ENCODE measurements around the gene COL18A1.
A peak's percentile ranks its signal among the peaks of the same experiment; 100 is the strongest.

Gene COL18A1

DNA sequence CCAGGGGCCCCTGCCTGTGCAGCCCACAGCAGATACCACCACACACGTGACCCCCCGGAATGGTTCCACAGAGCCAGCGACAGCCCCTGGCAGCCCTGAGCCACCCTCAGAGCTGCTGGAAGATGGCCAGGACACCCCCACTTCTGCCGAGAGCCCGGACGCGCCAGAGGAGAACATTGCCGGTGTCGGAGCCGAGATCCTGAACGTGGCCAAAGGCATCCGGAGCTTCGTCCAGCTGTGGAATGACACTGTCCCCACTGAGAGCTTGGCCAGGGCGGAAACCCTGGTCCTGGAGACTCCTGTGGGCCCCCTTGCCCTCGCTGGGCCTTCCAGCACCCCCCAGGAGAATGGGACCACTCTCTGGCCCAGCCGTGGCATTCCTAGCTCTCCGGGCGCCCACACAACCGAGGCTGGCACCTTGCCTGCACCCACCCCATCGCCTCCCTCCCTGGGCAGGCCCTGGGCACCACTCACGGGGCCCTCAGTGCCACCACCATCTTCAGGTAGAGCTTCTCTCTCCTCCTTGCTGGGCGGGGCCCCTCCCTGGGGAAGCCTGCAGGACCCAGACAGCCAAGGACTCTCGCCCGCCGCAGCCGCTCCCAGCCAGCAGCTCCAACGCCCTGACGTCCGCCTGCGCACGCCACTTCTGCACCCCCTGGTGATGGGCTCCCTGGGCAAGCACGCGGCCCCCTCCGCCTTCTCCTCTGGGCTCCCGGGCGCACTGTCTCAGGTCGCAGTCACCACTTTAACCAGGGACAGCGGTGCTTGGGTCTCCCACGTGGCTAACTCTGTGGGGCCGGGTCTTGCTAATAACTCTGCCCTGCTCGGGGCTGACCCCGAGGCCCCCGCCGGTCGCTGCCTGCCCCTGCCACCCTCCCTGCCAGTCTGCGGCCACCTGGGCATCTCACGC, 51.0 kb downstream of the COL18A1 start:
- Histone ChIP-seq H3K4me3 (ENCODE audit: low read depth, low read length) (peak overlapping the region; percentile 12), H3K27ac (peak overlapping the region; percentile 44), H3K36me3 (replicated peaks) (peaks cover 7% of the 10 kb centered on the region), H3K27me3 (replicated peaks) (no peaks in the 10 kb centered on the region)
- in situ Hi-C loops (cut with HindIII; ENCODE audit: low pct_ligation_motif_present, low sequenced_read_pairs) = no loop called here
- TF ChIP-seq, protein P1, sequence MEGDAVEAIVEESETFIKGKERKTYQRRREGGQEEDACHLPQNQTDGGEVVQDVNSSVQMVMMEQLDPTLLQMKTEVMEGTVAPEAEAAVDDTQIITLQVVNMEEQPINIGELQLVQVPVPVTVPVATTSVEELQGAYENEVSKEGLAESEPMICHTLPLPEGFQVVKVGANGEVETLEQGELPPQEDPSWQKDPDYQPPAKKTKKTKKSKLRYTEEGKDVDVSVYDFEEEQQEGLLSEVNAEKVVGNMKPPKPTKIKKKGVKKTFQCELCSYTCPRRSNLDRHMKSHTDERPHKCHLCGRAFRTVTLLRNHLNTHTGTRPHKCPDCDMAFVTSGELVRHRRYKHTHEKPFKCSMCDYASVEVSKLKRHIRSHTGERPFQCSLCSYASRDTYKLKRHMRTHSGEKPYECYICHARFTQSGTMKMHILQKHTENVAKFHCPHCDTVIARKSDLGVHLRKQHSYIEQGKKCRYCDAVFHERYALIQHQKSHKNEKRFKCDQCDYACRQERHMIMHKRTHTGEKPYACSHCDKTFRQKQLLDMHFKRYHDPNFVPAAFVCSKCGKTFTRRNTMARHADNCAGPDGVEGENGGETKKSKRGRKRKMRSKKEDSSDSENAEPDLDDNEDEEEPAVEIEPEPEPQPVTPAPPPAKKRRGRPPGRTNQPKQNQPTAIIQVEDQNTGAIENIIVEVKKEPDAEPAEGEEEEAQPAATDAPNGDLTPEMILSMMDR (IDR thresholded peaks at IDR 0.05; ENCODE audit: low read depth, low read length, missing control alignments) = no peak
- no peak for DNase-seq

DNA sequence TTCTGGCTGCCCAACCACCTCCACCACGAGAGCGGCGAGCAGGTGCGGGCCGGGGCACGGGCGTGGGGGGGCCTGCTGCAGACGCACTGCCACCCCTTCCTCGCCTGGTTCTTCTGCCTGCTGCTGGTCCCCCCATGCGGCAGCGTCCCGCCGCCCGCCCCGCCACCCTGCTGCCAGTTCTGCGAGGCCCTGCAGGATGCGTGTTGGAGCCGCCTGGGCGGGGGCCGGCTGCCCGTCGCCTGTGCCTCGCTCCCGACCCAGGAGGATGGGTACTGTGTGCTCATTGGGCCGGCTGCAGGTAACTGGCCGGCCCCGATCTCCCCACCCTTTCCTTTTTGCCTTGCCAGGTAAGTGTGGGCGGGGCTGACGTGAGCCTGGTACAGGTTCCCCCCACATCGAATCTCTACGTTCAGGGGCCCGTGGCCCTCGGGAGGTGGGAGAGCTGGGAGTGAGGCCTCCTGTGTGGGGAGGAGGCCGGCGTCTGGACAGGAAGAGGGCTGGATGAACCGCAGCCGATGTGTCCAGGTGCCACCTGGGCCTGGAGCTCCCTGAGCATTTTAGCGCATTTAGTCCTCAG, 51.7 kb downstream of the COL18A1 start:
- DNase-seq = no peak
- Histone ChIP-seq H3K4me3 (ENCODE audit: low read depth, low read length) (no peak overlapping the region), H3K36me3 (replicated peaks) (peaks cover 7% of the 10 kb centered on the region), H3K27ac (no peak overlapping the region), H3K27me3 (replicated peaks) (no peaks in the 10 kb centered on the region)
- in situ Hi-C loops (cut with HindIII; ENCODE audit: low pct_ligation_motif_present, low sequenced_read_pairs) = no loop called here
- TF ChIP-seq, protein P1 (IDR thresholded peaks at IDR 0.05; ENCODE audit: low read depth, low read length, missing control alignments) = no peak

DNA sequence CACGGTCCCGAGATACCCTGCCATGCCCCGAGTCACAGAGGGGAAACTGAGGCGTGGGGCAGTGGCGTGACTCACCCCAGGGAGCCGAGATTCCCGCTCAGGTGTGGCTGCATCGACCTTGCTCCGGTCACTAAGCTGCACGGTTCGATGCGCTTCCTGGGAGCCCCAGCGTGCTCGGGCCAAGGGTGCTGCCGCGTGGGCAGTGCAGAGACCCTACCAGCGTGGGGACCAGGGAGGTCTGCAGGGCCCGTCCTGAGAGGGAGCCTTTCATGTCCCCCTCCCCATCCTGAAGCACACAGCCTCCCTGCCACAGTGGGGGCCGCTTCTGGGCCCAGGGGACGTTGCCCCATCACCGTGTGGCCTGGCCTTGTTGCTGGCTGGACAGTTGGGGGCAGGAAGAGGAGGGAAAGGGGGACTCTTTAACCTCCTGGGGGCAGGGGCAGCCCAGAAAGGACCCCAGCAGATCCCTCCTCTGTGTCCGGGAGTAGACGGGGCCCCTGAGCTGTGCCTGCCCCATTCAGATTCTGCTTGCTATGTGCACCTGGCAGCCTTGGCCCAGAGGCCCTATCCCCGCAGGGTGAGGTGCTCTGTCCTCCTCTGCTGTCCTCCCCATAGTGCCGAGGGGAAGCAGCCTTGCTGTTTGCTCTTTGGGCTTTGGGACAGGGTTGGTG, 52.3 kb downstream of the COL18A1 start:
- Histone ChIP-seq H3K4me3 (ENCODE audit: low read depth, low read length) (no peak overlapping the region), H3K27ac (no peak overlapping the region), H3K27me3 (replicated peaks) (no peaks in the 10 kb centered on the region), H3K36me3 (replicated peaks) (peaks cover 7% of the 10 kb centered on the region)
- in situ Hi-C loops (cut with HindIII; ENCODE audit: low pct_ligation_motif_present, low sequenced_read_pairs) = no loop called here
- no peak for DNase-seq
- TF ChIP-seq, protein P1 (IDR thresholded peaks at IDR 0.05; ENCODE audit: low read depth, low read length, missing control alignments) = no peak

DNA sequence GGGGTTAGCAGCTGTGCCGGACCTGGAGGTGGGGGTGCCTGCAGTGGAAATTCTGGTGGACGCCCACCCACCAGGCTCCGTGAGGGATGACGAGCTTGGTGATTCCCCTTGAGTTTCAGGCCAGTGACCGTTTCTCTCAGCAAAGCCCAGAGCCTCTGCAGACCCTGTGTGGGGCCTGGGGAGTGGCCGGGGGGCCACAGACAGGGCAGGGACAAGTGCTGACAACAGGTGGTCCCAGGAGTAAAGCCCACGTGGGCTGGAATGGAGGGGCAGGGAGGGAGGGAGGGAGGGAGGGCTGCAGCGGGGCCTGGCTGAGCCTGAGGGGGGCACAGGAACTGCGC, 52.8 kb downstream of the COL18A1 start:
- in situ Hi-C loops (cut with HindIII; ENCODE audit: low pct_ligation_motif_present, low sequenced_read_pairs) = no loop called here

DNA sequence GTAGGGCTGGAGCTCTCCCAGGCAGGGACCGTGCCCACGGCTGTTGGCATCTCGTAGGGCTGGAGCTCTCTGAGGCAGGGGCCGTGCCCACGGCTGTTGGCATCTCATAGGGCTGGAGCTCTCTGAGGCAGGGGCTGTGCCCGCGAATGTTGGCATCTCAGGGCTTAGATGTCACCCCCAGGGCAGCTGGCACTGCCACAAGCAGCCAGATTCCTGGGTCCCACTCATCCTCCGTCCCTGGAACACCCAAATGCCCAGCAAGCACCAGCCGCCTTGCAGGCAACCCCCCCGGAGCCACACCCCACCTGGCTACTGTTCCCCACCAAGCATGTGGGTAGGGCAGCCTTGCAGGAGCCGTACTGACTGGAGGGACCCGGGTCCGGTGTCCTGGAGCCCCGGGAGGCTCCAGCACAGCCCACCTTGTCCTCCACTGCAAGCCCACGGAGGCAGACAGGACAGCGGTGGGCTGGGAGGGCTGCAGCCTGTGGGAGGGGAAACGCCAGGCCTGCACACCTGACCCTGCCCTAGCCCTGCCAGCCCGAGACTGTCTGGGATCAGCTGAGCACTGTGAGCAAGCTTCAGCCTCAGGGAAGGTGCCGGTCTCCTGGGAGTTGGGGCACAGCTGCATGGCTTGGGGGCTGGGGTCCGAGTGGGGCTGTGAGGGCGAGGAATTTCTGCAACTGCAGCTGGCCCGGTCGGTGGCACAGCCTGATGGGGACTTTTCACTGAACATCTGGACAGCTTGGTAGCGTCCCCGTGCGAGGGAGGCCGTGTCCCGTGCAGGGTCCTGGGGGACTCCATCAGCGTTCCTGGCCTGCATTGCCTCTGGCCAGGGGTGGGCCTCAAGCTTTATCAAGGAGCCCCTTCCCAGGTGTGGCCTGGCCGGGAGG, 53.6 kb downstream of the COL18A1 start:
- TF ChIP-seq, protein P1 (IDR thresholded peaks at IDR 0.05; ENCODE audit: low read depth, low read length, missing control alignments) = no peak
- Histone ChIP-seq H3K27ac (no peak overlapping the region), H3K36me3 (replicated peaks) (peaks cover 7% of the 10 kb centered on the region), H3K4me3 (ENCODE audit: low read depth, low read length) (no peak overlapping the region), H3K27me3 (replicated peaks) (no peaks in the 10 kb centered on the region)
- no peak for DNase-seq
- in situ Hi-C loops (cut with HindIII; ENCODE audit: low pct_ligation_motif_present, low sequenced_read_pairs) = no loop called here

More for the DNA sequence above, 52.8 kb downstream of the COL18A1 start:
- peaks cover 7% of the 10 kb centered on the region for H3K36me3 ChIP-seq (replicated peaks)
- no peak overlapping the region for H3K27ac ChIP-seq
- H3K27me3 ChIP-seq (replicated peaks) = no peaks in the 10 kb centered on the region
- H3K4me3 ChIP-seq (ENCODE audit: low read depth, low read length) = no peak overlapping the region
- DNase-seq = no peak
- TF ChIP-seq, protein P1 (IDR thresholded peaks at IDR 0.05; ENCODE audit: low read depth, low read length, missing control alignments) = no peak
